Gastrocnemius medialis (tissue), 4 donors: Measurements from ENCODE around the gene DNAJC25.

Experiments
- CTCF ChIP-seq, 5 experiments: fragments of 450-650 bp in 3 of 5; fragments of 200-600 bp in 2 of 5; sonication (generic) in 2 of 5; IDR thresholded peaks in 4 of 5; conservative IDR thresholded peaks in 1 of 5; 1 replicate in 4 of 5; 2 replicates in 1 of 5; pipeline ENCODE4 v1.5.1; 2016 to 2019; ENCODE audit warnings: antibody characterized with exemption in 5 of 5, mild to moderate bottlenecking in 3 of 5, moderate library complexity in 3 of 5
- POLR2A ChIP-seq, 2 donors: fragments of 450-650 bp; IDR thresholded peaks; one replicate each; pipeline ENCODE4 v1.6.1; 2017; ENCODE audit warnings: antibody characterized with exemption in 2 of 2, mild to moderate bottlenecking in 2 of 2, moderate library complexity in 2 of 2

GRCh38 chr9:111582888-111583287, 48.2 kb upstream of the DNAJC25 start:
- TF ChIP-seq POLR2A (IDR thresholded peaks at IDR 0.05) (no peak), CTCF (IDR thresholded peaks at IDR 0.05 in 4 of 5, conservative IDR thresholded peaks at IDR 0.05 in 1 of 5) (no peak)
